Glutamatergic neuron (in vitro differentiated cells): Measurements from ENCODE around the gene CCPG1. TPM values are rescaled to one million over a fixed set of nuclear protein-coding genes. Genes with fewer than 3 reads are reported as not detected.

Experiments
- DNase-seq: peaks from one replicate; pipeline ENCODE4 v3.0.0; 2022
- H3K27ac Mint-ChIP-seq: one replicate; pipeline ENCODE4 v1.8.0; 2020; ENCODE audit warnings: mild to moderate bottlenecking, mixed read lengths, inconsistent platforms; ENCODE audit not compliant: unreplicated experiment
- H3K27me3 Mint-ChIP-seq: one replicate; pipeline ENCODE4 v1.8.0; 2020; ENCODE audit warnings: mild to moderate bottlenecking, moderate library complexity, mixed read lengths, inconsistent platforms; ENCODE audit not compliant: unreplicated experiment
- H3K36me3 Mint-ChIP-seq: one replicate; pipeline ENCODE4 v1.8.0; 2020; ENCODE audit warnings: mild to moderate bottlenecking, mixed read lengths, inconsistent platforms; ENCODE audit not compliant: unreplicated experiment
- H3K4me1 Mint-ChIP-seq: one replicate; pipeline ENCODE4 v1.8.0; 2020; ENCODE audit warnings: mild to moderate bottlenecking, low read depth, mixed read lengths, inconsistent platforms; ENCODE audit not compliant: unreplicated experiment
- H3K4me3 Mint-ChIP-seq: one replicate; pipeline ENCODE4 v1.8.0; 2020; ENCODE audit warnings: mild to moderate bottlenecking, mixed read lengths, inconsistent platforms; ENCODE audit not compliant: unreplicated experiment
- H3K9me3 Mint-ChIP-seq: one replicate; pipeline ENCODE4 v1.8.0; 2020; ENCODE audit warnings: mild to moderate bottlenecking, moderate library complexity, mixed read lengths, inconsistent platforms; ENCODE audit not compliant: unreplicated experiment
- CTCF ChIP-seq: fragments of 200-600 bp; sonication (generic); IDR thresholded peaks from one replicate; pipeline ENCODE4 v1.5.0; 2021; ENCODE audit not compliant: partially characterized antibody, unreplicated experiment
- total RNA-seq: library from RNA; stranded (reverse); fragmentation: NEBNext Ultra II Directional; extraction: Animal tissue kit (Norgen Biotek cat#: 25700); gene quantifications from one replicate; pipeline ENCODE4 v1.2.1, GENCODE V29; 2021; ENCODE audit not compliant: unreplicated experiment

The CCPG1 gene
- total RNA-seq, 1 donor from 2014 or later: 30.8 TPM

GRCh38 chr15:55389264-55389607 lies 18.9 kb downstream of the CCPG1 start:
- TF ChIP-seq CTCF: no peak
- Mint-ChIP-seq H3K9me3 (no peaks in the 10 kb centered on the region), H3K27ac (no peak overlapping the region), H3K36me3 (no peaks in the 10 kb centered on the region), H3K27me3 (no peaks in the 10 kb centered on the region), H3K4me1 (no peaks in the 10 kb centered on the region), H3K4me3 (no peak overlapping the region)
- no peak for DNase-seq

- no peak overlapping the region for H3K4me3 Mint-ChIP-seq
- DNase-seq: no peak
- no peak for TF ChIP-seq CTCF
- H3K27ac Mint-ChIP-seq: no peak overlapping the region
- no peaks in the 10 kb centered on the region for H3K4me1 Mint-ChIP-seq
- peaks cover 5% of the 10 kb centered on the region for H3K36me3 Mint-ChIP-seq
- no peaks in the 10 kb centered on the region for H3K27me3 Mint-ChIP-seq
- H3K9me3 Mint-ChIP-seq: peaks cover 1% of the 10 kb centered on the region
Observed at GRCh38 chr15:55387027-55387426, 21.1 kb downstream of the CCPG1 start.

- Mint-ChIP-seq H3K36me3 (peaks cover 5% of the 10 kb centered on the region), H3K4me1 (no peaks in the 10 kb centered on the region), H3K27me3 (no peaks in the 10 kb centered on the region)
Observed at GRCh38 chr15:55383687-55384086, 24.5 kb downstream of the CCPG1 start.

GRCh38 chr15:55381595-55381994 lies 26.6 kb downstream of the CCPG1 start:
- H3K4me3 Mint-ChIP-seq: no peak overlapping the region
- H3K27me3 Mint-ChIP-seq: no peaks in the 10 kb centered on the region
- no peak for DNase-seq
- H3K9me3 Mint-ChIP-seq: peaks cover 1% of the 10 kb centered on the region
- TF ChIP-seq CTCF: no peak
- no peaks in the 10 kb centered on the region for H3K4me1 Mint-ChIP-seq
- peaks cover 5% of the 10 kb centered on the region for H3K36me3 Mint-ChIP-seq
- no peak overlapping the region for H3K27ac Mint-ChIP-seq

More at GRCh38 chr15:55383687-55384086, 24.5 kb downstream of the CCPG1 start:
- no peak overlapping the region for H3K4me3 Mint-ChIP-seq
- no peak overlapping the region for H3K27ac Mint-ChIP-seq
- no peak for DNase-seq
- peaks cover 1% of the 10 kb centered on the region for H3K9me3 Mint-ChIP-seq
- TF ChIP-seq CTCF: no peak

- peaks cover 5% of the 10 kb centered on the region for H3K36me3 Mint-ChIP-seq
- no peak for TF ChIP-seq CTCF
Observed at GRCh38 chr15:55379095-55379494, 29.1 kb downstream of the CCPG1 start.

More at GRCh38 chr15:55379095-55379494, 29.1 kb downstream of the CCPG1 start:
- Mint-ChIP-seq H3K27me3 (no peaks in the 10 kb centered on the region), H3K9me3 (peaks cover 1% of the 10 kb centered on the region), H3K4me3 (no peak overlapping the region), H3K4me1 (no peaks in the 10 kb centered on the region), H3K27ac (no peak overlapping the region)
- DNase-seq: no peak
